ENCODE measurements around the gene FOXC1.

GRCh38 chr6:1633366-1634021, 23.8 kb downstream of the FOXC1 start:
- TF ChIP-seq CTCF (IDR thresholded peaks at IDR 0.05; ENCODE audit: borderline replicate concordance, extremely low read depth, low read length, poor library complexity, severe bottlenecking) = no peak
- no peak for TF ChIP-seq EZH2 (IDR thresholded peaks at IDR 0.05; ENCODE audit: borderline replicate concordance, low read depth, low read length, severe bottlenecking)
